K562 (cell line): Measurements from ENCODE around the gene GSTA3. TPM values are rescaled to one million over a fixed set of nuclear protein-coding genes. Genes with fewer than 3 reads are reported as not detected.

Experiments
- ATAC-seq: fragments of 200-7000 bp; cut with Tn5 transposase; 3 replicates; pipeline ENCODE4 v1.9.1; 2020; ENCODE audit warnings: moderate library complexity
- BruUV-seq: library from RNA; stranded (reverse); fragments of 400-500 nt; replicated peaks from 2 replicates; lab custom pipeline; 2021; lab: Mats Ljungman, UMichigan
- CTCF ChIA-PET: fragments of 300-600 bp; formaldehyde crosslinking; extraction: SDS; loops from one replicate; lab custom pipeline; 2021; ENCODE audit warnings: low intra/inter-chr PET ratio; lab: Yijun Ruan, JAX
- POLR2A ChIA-PET: fragments of 300-600, 350-650 bp; sonication (Branson Sonifier 250); formaldehyde crosslinking; extraction: SDS; loops from one replicate; lab custom pipeline; 2021; ENCODE audit warnings: antibody characterized with exemption, inconsistent platforms; lab: Yijun Ruan, JAX
- DNase-seq, 4 experiments: peaks; one replicate each; pipeline versions ENCODE4 v3.0.0 to v3.0.0-alpha.2; 2011 to 2018; ENCODE audit warnings: low spot score in 3 of 4, mixed read lengths in 3 of 4; ENCODE audit errors: extremely low read depth in 1 of 4
- FAIRE-seq: peaks from 2 replicates; lab custom pipeline; 2011; peaks lifted over from hg19 to GRCh38; lab: Jason Lieb, UNC
- H2AFZ ChIP-seq: 2 replicates; pipeline ENCODE4 v1.6.0; 2011; ENCODE audit warnings: low read depth, low read length, control low read depth, inconsistent platforms
- H3K27ac ChIP-seq: fragments of 200-600 bp; 3 replicates; pipeline ENCODE4 v1.8.0; 2011; ENCODE audit warnings: low read depth, mild to moderate bottlenecking, control low read depth, inconsistent platforms, low read length, moderate library complexity, mixed read lengths; ENCODE audit errors: extremely low read depth
- H3K27me3 ChIP-seq, 2 experiments: fragments of 300-600 bp in 1 of 2; 2 replicates in 1 of 2; 3 replicates in 1 of 2; pipeline versions ENCODE4 v1.6.0 to v1.8.0; 2011; ENCODE audit warnings: inconsistent platforms in 2 of 2, low read length in 2 of 2, mild to moderate bottlenecking in 1 of 2, mixed read lengths in 1 of 2, moderate library complexity in 1 of 2; ENCODE audit not compliant: control insufficient read depth in 2 of 2, insufficient read depth in 2 of 2
- H3K36me3 ChIP-seq: fragments of 300-600 bp; 3 replicates; pipeline ENCODE4 v1.8.0; 2011; ENCODE audit warnings: mild to moderate bottlenecking, low read length, inconsistent platforms; ENCODE audit not compliant: control insufficient read depth, insufficient read depth
- H3K4me1 ChIP-seq, 2 experiments: fragments of 200-600 bp in 1 of 2; replicated peaks in 1 of 2; 2 replicates in 1 of 2; 3 replicates in 1 of 2; pipeline versions ENCODE4 v1.5.1 to v1.8.0; 2011; ENCODE audit warnings: inconsistent platforms in 2 of 2, low read length in 2 of 2, mild to moderate bottlenecking in 1 of 2, mixed read lengths in 1 of 2, moderate library complexity in 1 of 2; ENCODE audit not compliant: control insufficient read depth in 2 of 2, insufficient read depth in 2 of 2
- H3K4me2 ChIP-seq: 2 replicates; pipeline ENCODE4 v1.6.1; 2011; ENCODE audit warnings: low read length, control low read depth, inconsistent platforms, mixed read lengths; ENCODE audit not compliant: insufficient read depth
- H3K4me3 ChIP-seq: fragments of 200-600 bp; sonication (generic), shearing (Covaris generic); 2 replicates; pipeline ENCODE4 v1.5.1; 2016; ENCODE audit warnings: control low read depth, inconsistent platforms
- H3K79me2 ChIP-seq: fragments of 200-600 bp; 3 replicates; pipeline ENCODE4 v1.8.0; 2011; ENCODE audit warnings: low read length, inconsistent platforms; ENCODE audit not compliant: control insufficient read depth, insufficient read depth
- H3K9ac ChIP-seq, 2 experiments: 2 replicates each; pipeline versions ENCODE4 v1.6.0 to v1.6.1; 2011; ENCODE audit warnings: low read depth in 2 of 2, low read length in 2 of 2, control low read depth in 1 of 2, inconsistent platforms in 1 of 2, mild to moderate bottlenecking in 1 of 2, mixed read lengths in 1 of 2; ENCODE audit not compliant: insufficient read depth in 1 of 2
- H3K9me1 ChIP-seq: one replicate; pipeline ENCODE4 v1.6.0; 2011; ENCODE audit warnings: inconsistent platforms, mild to moderate bottlenecking, low read length, moderate library complexity; ENCODE audit not compliant: control insufficient read depth, insufficient read depth
- H3K9me3 ChIP-seq: replicated peaks from 2 replicates; pipeline ENCODE4 v1.5.1; 2011; ENCODE audit warnings: low read depth, low read length, inconsistent platforms; ENCODE audit not compliant: control insufficient read depth, insufficient read depth
- H4K20me1 ChIP-seq: replicated peaks from 2 replicates; pipeline ENCODE4 v1.6.1; 2011; ENCODE audit warnings: low read length, inconsistent platforms, mixed read lengths; ENCODE audit not compliant: control insufficient read depth, insufficient read depth
- NR3C1 ChIP-seq: sonication (generic); formaldehyde crosslinking; IDR thresholded peaks from 2 replicates; pipeline ENCODE4 v1.8.1; 2022; ENCODE audit warnings: missing genetic modification reagents
- TFAP4 ChIP-seq: sonication (generic); formaldehyde crosslinking; IDR thresholded peaks from 2 replicates; pipeline ENCODE4 v1.8.0; 2022; ENCODE audit warnings: missing genetic modification reagents, mild to moderate bottlenecking, moderate library complexity, borderline replicate concordance
- TOE1 ChIP-seq, 2 experiments: fragments of 450-650 bp in 1 of 2; sonication (generic) in 1 of 2; formaldehyde crosslinking in 1 of 2; IDR thresholded peaks; 2 replicates each; pipeline versions ENCODE4 v1.7.1 to v1.8.0; 2016 to 2022; ENCODE audit warnings: borderline replicate concordance in 2 of 2, mild to moderate bottlenecking in 2 of 2, antibody characterized with exemption in 1 of 2, inconsistent platforms in 1 of 2, low read depth in 1 of 2, missing genetic modification reagents in 1 of 2, moderate library complexity in 1 of 2
- ZEB2 ChIP-seq: fragments of 450-650 bp; IDR thresholded peaks from 2 replicates; pipeline ENCODE4 v1.6.1; 2016
- ZNF282 ChIP-seq: sonication (generic); formaldehyde crosslinking; IDR thresholded peaks from 2 replicates; pipeline ENCODE4 v1.8.1; 2023; ENCODE audit warnings: missing genetic modification reagents
- WGBS: fragments of 100-300 bp; shearing (Covaris generic); methylation state at CpG from one replicate; pipeline ENCODE4 v1.1.6; 2016; ENCODE audit warnings: low coverage, mixed read lengths; ENCODE audit not compliant: insufficient coverage; ENCODE audit errors: missing lambda C conversion rate; 5-methylcytosine and 5-hydroxymethylcytosine counted together
- in situ Hi-C: fragments of 300-500 bp; cut with MboI; formaldehyde crosslinking; loops from 4 replicates; pipeline ENCODE4 v1.15.0; 2018; ENCODE audit warnings: inconsistent platforms, mixed read lengths
- intact Hi-C: fragments of 100-400 bp; cut with micrococcal nuclease; formaldehyde crosslinking; loops from 2 replicates; pipeline ENCODE4 v1.14.2; 2022
- polyA plus RNA-seq, 8 experiments: library from polyadenylated mRNA; depleted of rRNA in 4 of 8; stranded (reverse) in 5 of 8; unstranded in 3 of 8; fragments of >200 nt; fragmentation: Nextera tagmentation in 2 of 8; fragmentation: Illumina TruSeq in 1 of 8; extraction: Ambion mirVana in 2 of 8; extraction: Trizol in 1 of 8; gene quantifications; 2 replicates each; pipeline versions ENCODE4 v1.2.1 to v1.2.3, GENCODE V29; 2011 to 2014; ENCODE audit warnings: inconsistent platforms in 1 of 8, missing spikeins in 1 of 8
- total RNA-seq, 7 experiments: library from RNA; depleted of rRNA in 6 of 7; stranded (reverse); fragments of >200 nt in 6 of 7; fragmentation: Illumina TruSeq in 2 of 7; extraction: Trizol in 2 of 7; gene quantifications; 2 replicates each; pipeline versions ENCODE4 v1.2.1 to v1.2.3, GENCODE V29; 2011 to 2021; ENCODE audit warnings: low replicate concordance in 1 of 7
- TF ChIP-seq, protein P1 (sequence below): fragments of 450-650 bp; formaldehyde crosslinking; IDR thresholded peaks from 2 replicates; pipeline ENCODE4 v1.4.0; 2022; ENCODE audit warnings: missing genetic modification characterization

Gene GSTA3
- total and polyA plus RNA-seq, 9 of the 15 experiments (the other 6 are each of a cell fraction or from before 2014, with no cell fraction given) = not detected

DNA sequence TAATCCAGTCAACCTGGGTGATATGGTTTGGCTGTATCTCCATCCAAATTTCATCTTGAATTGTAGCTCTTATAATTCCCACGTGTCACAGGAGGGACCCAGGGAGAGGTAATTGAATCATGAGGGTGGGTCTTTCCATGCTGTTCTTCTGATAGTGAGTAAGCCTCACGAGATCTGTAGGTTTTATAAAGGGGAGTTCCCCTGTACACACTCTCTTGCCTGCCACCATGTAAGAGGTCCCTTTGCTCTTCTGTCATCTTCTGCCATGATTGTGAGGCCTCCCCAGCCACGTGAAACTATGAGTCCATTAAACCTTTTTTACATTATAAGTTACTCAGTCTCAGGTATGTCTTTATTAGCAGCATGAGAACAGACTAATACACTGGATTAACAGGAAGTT lies 19.5 kb downstream of the GSTA3 start:
- WGBS = 3% methylated on average over 3 of the region's 3 CpGs

More for the DNA sequence above, 19.5 kb downstream of the GSTA3 start:
- no TSS peak for BruUV-seq
- Histone ChIP-seq H4K20me1 (no peaks in the 10 kb centered on the region), H3K9ac (no peak overlapping the region)
- TF ChIP-seq ZEB2 (no peak), NR3C1 (no peak), ZNF282 (CRISPR knock-in tag) (no peak), TFAP4 (CRISPR knock-in tag) (no peak), TOE1 (IDR thresholded peaks at IDR 0.05; ENCODE audit: borderline replicate concordance) (no peak), TOE1 (CRISPR knock-in tag; IDR thresholded peaks at IDR 0.05; ENCODE audit: borderline replicate concordance, low read depth) (no peak)
- TF ChIP-seq, protein P1, sequence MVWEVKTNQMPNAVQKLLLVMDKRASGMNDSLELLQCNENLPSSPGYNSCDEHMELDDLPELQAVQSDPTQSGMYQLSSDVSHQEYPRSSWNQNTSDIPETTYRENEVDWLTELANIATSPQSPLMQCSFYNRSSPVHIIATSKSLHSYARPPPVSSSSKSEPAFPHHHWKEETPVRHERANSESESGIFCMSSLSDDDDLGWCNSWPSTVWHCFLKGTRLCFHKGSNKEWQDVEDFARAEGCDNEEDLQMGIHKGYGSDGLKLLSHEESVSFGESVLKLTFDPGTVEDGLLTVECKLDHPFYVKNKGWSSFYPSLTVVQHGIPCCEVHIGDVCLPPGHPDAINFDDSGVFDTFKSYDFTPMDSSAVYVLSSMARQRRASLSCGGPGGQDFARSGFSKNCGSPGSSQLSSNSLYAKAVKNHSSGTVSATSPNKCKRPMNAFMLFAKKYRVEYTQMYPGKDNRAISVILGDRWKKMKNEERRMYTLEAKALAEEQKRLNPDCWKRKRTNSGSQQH (CRISPR knock-in tag) = no peak
- TF ChIP-seq, all 486 proteins: peak for 0
- Histone ChIP-seq H3K27me3 (peaks cover 2 to 4% of the 10 kb centered on the region in 2 experiments; a peak in 3 of 5 replicates), H3K79me2 (no peaks in the 10 kb centered on the region), H3K4me3 (no peak overlapping the region), H3K9me3 (no peaks in the 10 kb centered on the region), H2AFZ (no peak overlapping the region), H3K4me2 (no peak overlapping the region), H3K27ac (no peak overlapping the region), H3K36me3 (no peaks in the 10 kb centered on the region), H3K9me1 (no peaks in the 10 kb centered on the region), H3K4me1 (no peaks in the 10 kb centered on the region)
- ChIA-PET POLR2A (interaction anchor here (0.7 kb wide), 1 partner anchor 105 kb away, joined by 4 read pairs; no protein-coding TSS in a partner anchor), CTCF (no interaction called here)
- ATAC-seq = no peak
- DNase-seq = no peak
- in situ Hi-C loops (no loop called here), intact Hi-C loops (no loop called here)
- FAIRE-seq = no peak
